GM12892 (cell line): ENCODE measurements around the gene MAEA.
"Not testable (repeated sequence)": the region's sequence is repeated elsewhere in the genome, so short reads cannot be mapped to it uniquely, and the experiment has no call there.

Experiments
- DNase-seq: peaks from one replicate; pipeline ENCODE4 v3.0.0; 2011; ENCODE audit not compliant: insufficient read length
- FAIRE-seq: peaks from 2 replicates; lab custom pipeline; 2011; peaks lifted over from hg19 to GRCh38; lab: Jason Lieb, UNC
- POLR2A ChIP-seq: IDR thresholded peaks from 2 replicates; pipeline ENCODE4 v1.6.1; 2011; ENCODE audit warnings: low read depth, low read length, control low read depth
- POLR2AphosphoS5 ChIP-seq: IDR thresholded peaks from 2 replicates; pipeline ENCODE4 v1.6.1; 2011; ENCODE audit warnings: low read depth, low read length, control low read depth
- TAF1 ChIP-seq: IDR thresholded peaks from 2 replicates; pipeline ENCODE4 v1.6.1; 2011; ENCODE audit warnings: low read depth, mild to moderate bottlenecking, control low read depth, low read length, borderline replicate concordance

The MAEA gene

DNA sequence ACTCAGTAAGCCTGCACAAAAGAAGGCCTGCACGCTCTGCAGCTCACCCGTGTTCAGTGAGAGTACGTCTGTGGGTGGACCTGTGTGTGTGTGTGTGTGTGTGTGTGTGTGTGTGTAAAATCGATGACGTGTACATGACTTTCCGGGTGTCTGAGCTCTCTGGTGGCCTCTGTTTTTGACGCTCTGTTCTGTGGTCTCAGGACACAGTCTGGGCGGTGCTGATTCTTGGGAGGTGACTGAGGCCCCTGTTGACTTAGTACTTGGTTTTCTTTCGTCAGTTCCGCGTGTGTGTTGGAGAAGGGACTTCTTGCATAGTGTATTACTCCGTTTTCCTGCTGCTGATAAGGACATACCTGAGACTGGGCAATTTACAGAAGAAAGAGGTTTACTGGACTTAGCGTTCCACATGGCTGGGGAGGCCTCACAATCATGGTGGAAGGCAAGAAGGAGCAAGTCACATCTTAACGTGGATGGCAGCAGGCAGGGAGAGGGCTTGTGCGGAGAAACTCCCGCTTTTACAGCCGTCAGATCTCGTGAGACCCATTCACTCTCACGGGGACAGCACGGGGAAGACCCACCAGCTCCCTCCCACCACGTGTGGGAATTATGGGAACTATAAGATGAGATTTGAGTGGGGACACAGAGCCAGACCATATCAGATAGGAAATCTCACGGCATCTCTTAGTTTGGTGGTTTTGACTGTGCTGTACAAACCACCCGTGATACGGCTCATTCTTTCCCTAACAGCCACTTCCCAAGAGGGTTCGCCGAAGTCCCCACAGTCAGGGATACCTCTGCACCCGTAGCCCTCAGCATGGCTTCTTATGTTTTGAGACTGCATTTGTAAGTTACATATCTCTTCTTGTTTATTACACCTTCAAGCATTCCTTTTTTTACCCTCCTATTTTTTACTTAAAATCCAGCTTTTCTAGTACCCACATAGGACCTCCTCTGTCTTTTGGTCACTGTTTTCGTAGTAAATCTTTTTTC is 81.8 kb downstream of the MAEA start:
- TF ChIP-seq POLR2AphosphoS5 (no peak), TAF1 (no peak), POLR2A (no peak)
- no peak for FAIRE-seq
- no peak for DNase-seq

DNA sequence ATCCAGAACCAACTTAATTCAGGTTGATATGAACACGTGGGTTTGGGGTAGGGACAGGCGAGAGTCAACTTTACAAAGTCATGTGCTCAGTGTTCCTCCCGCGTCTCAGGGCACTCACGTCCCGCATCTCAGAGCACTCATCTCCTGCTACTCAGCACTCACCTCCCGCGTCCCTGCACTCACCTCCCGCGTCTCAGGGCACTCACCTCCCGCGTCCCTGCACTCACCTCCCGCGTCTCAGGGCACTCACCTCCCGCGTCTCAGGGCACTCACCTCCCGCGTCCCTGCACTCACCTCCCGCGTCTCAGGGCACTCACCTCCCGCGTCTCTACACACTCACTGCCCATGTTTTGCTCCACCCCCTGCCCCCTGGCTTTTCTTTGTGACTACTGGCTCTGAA is 82.9 kb downstream of the MAEA start:
- not testable (repeated sequence) for FAIRE-seq, DNase-seq

- DNase-seq, result no peak
- TF ChIP-seq POLR2AphosphoS5, result no peak
- no peak for TF ChIP-seq TAF1
- TF ChIP-seq POLR2A, result no peak
- FAIRE-seq, result no peak
Measured at GRCh38 chr4:1373892-1374705, 84.4 kb downstream of the MAEA start.

DNA sequence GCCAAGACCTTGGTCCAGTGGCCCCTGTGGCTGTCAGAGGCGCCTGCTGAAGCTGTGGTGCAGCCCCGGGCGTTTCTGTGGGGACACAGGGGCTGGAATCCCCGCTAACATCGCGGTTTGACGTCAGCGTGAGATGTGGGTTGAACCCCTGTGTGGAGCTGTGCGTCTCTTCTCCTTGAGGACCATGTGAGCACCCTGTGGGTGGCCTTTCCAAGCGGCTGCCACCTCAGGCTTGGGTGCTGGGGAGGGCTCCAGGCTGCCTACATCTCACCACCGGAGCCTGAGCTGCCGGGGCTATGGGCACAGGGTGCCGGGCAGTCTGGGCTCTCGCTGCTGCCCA is 85.0 kb downstream of the MAEA start:
- no peak for DNase-seq
- FAIRE-seq, result no peak
- no peak for TF ChIP-seq POLR2A
- no peak for TF ChIP-seq TAF1
- no peak for TF ChIP-seq POLR2AphosphoS5

GRCh38 chr4:1375051-1375721 is 85.5 kb downstream of the MAEA start:
- no peak for FAIRE-seq
- no peak for TF ChIP-seq POLR2A
- no peak for TF ChIP-seq POLR2AphosphoS5
- TF ChIP-seq TAF1, result no peak
- no peak for DNase-seq

DNA sequence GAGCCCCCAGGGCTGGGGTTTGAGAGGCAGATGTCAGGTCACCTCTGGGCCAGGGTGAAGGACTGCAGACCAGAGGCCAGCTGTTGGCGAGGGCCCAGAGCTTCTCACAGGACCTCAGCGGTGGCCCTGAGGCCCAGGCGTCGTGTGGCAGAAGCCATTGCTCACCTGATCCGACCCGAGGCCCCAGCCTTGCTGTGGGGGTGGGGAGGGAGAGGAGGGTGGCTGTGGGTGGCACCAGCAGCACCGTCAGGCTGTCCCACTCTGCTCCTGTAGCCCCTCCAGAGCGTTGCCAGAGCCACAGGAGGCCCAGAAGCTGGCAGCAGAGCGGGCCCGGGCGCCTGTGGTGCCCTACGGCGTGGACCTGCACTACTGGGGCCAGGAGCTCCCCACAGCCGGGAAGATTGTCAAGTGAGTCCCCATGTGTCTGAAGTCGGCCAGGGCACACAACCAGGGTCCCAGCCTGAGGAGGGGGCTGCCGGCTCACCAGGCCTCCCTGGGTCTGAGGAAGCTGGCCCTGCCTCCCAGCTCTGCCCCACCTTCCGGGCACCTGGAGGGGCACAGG is 86.2 kb downstream of the MAEA start:
- no peak for FAIRE-seq
- DNase-seq, result no peak
- TF ChIP-seq TAF1 (no peak), POLR2A (no peak), POLR2AphosphoS5 (no peak)

DNA sequence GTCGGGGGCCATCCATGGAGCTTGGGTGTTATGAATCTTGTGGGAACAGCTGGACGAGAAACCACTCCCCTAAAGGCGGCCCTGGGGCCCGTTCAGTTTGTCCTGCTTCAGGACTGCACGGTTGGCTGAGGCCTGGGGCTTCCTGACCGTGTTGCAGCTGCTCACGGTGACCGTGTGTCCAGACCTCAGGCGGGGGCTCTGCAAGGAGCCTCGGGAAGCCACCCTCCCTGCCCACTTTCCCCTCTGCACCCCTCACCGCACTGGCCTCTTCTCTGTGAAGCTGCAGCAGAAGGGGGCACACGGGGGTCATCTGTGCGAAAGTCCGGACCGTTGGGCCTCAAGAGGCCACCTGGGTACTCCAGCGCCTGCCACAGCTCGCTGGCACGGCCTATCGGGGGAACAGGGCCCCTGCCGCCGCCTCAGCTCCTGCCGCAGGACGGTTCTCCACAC is 86.7 kb downstream of the MAEA start:
- TF ChIP-seq POLR2A, result no peak
- TF ChIP-seq POLR2AphosphoS5, result no peak
- TF ChIP-seq TAF1, result no peak
- no peak for DNase-seq
- no peak for FAIRE-seq

DNA sequence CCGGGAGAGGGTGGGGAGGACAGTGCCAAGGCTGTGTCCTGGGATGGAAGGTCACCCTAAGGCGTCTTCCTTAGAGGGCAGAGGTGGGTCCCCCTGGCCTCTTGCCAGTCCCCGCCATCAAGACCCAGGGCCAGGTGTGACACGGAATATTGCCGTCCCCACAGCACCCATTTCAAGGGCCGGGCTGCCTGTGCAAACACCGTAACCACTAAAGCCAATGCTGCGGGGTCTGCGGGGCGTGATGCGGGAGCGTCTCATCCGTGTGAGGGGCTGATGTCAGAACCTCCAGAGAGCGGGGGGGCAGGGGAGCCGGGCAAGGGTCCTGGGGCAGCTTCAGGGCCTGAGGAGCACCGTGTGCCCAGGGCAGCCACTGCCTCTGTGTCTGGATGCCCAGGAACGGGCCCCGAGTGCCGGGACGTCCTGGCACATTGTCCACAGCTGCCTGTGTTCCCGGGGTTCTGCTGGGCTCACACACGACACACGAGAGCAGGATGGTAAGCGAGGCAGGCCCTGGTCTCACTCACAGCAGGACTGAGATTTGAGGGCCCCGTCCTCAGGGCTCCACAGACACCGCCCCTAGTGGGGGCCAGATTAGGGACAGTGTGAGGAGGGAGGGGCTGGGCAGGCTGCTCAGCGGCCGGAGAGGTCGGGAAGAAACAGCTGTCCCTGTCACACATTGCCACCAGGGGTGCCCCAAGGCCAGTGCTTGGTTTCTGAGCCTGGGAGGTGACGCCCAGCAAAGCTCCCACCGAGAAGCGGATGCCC is 87.3 kb downstream of the MAEA start:
- DNase-seq, result no peak
- TF ChIP-seq POLR2A (no peak), POLR2AphosphoS5 (no peak), TAF1 (no peak)
- FAIRE-seq, result no peak

GRCh38 chr4:1377606-1378261 is 88.0 kb downstream of the MAEA start:
- DNase-seq (no peak), FAIRE-seq (no peak)
- TF ChIP-seq POLR2AphosphoS5 (no peak), POLR2A (no peak), TAF1 (no peak)

- TF ChIP-seq TAF1 (no peak), POLR2AphosphoS5 (no peak), POLR2A (no peak)
- FAIRE-seq (no peak), DNase-seq (no peak)
Measured at GRCh38 chr4:1378559-1379231, 89.0 kb downstream of the MAEA start.

- FAIRE-seq, result no peak
Measured at GRCh38 chr4:1379351-1379781, 89.7 kb downstream of the MAEA start.

More at GRCh38 chr4:1379351-1379781, 89.7 kb downstream of the MAEA start:
- no peak for DNase-seq
- TF ChIP-seq POLR2AphosphoS5, result no peak
- TF ChIP-seq TAF1, result no peak
- TF ChIP-seq POLR2A, result no peak
